Loucy (cell line): ENCODE data around the gene SLC9A5.

Experiments
- CTCF ChIP-seq: fragments of 200-600 bp; sonication (generic); conservative IDR thresholded peaks from 2 replicates; pipeline ENCODE4 v1.5.1; 2014; ENCODE audit warnings: mild to moderate bottlenecking, antibody characterized with exemption, low read length
- EZH2phosphoT487 ChIP-seq: fragments of 200-600 bp; IDR thresholded peaks from 2 replicates; pipeline ENCODE4 v1.6.1; 2018; ENCODE audit warnings: antibody characterized with exemption, mild to moderate bottlenecking, moderate library complexity, borderline replicate concordance

- TF ChIP-seq CTCF (no peak), EZH2phosphoT487 (no peak)
Observed at GRCh38 chr16:67229906-67230808, 18.6 kb upstream of the SLC9A5 start.
